Activated naive CD4-positive, alpha-beta T cell treated with anti-CD3 and anti-CD28 coated beads for 36 hours (primary cell): ENCODE results near the gene SLC26A1. TPM values are rescaled to one million over a fixed set of nuclear protein-coding genes. Genes with fewer than 3 reads are reported as not detected.

ENCODE experiments used
- CTCF ChIA-PET: fragments of 350-600 bp; sonication (Branson Sonifier 250); formaldehyde crosslinking; loops from one replicate; lab custom pipeline; 2021; ENCODE audit warnings: antibody characterized with exemption; lab: Charles Lee
- DNase-seq: peaks from one replicate; pipeline ENCODE4 v3.0.0-alpha.2; 2020
- H3K27ac Mint-ChIP-seq: one replicate; pipeline ENCODE4 v1.8.0; 2021; ENCODE audit warnings: mild to moderate bottlenecking, mixed read lengths
- H3K27me3 Mint-ChIP-seq: one replicate; pipeline ENCODE4 v1.8.0; 2021; ENCODE audit warnings: low read depth, mixed read lengths
- H3K36me3 Mint-ChIP-seq: one replicate; pipeline ENCODE4 v1.8.0; 2021; ENCODE audit warnings: low read depth, mixed read lengths
- H3K4me1 Mint-ChIP-seq: one replicate; pipeline ENCODE4 v1.8.0; 2021; ENCODE audit warnings: low read depth, mixed read lengths
- H3K4me3 Mint-ChIP-seq: one replicate; pipeline ENCODE4 v1.8.0; 2021; ENCODE audit warnings: mild to moderate bottlenecking, moderate library complexity, mixed read lengths
- H3K9me3 Mint-ChIP-seq: one replicate; pipeline ENCODE4 v1.8.0; 2021; ENCODE audit warnings: mixed read lengths
- intact Hi-C: fragments of 100-400 bp; cut with micrococcal nuclease; formaldehyde crosslinking; loops from one replicate; pipeline ENCODE4 v1.15.1; 2023
- total RNA-seq, 2 experiments: library from RNA; stranded (reverse); gene quantifications; one replicate each; pipeline ENCODE4 v1.2.3, GENCODE V29; 2021

The SLC26A1 gene
- total RNA-seq, 2 experiments from 2014 or later = not detected

DNA sequence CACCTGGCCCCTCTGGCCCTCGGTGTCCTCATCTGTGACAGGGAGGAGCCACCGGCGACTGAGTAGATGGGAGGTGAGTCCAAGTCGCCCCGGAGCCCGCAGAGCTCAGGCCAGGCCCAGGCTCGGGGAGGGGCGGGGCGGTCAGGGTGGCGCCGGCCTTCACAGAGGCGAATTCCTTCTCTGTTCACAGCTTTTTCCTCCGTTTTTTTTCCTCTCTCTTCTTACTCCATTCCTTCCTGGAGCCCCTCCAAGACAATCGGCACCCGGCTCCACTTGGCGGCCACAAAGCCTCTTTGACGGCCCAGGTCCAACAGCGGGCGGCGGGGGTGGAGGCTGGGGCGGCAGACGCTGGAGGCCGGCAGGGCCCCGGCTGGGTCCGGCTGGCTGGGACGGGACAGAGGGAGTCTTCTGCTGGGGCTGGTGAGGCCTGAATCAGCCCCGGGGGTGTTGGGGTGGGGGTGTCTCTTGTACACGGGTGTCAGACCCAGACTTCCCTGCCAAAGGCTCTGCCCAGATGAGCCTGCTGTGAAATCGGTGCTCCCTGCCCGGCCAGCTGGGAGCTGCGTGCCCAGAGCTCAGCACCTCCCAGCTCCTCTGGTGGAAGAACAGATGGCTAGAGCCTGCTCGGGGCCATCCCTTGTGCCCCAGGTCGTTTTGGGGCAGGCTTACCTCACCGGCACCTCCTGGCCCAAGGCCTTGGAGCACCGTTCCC, 40.8 kb upstream of the SLC26A1 start:
- Mint-ChIP-seq H3K4me3 (no peak overlapping the region), H3K27me3 (no peaks in the 10 kb centered on the region), H3K36me3 (no peaks in the 10 kb centered on the region), H3K9me3 (no peaks in the 10 kb centered on the region), H3K4me1 (no peaks in the 10 kb centered on the region), H3K27ac (no peak overlapping the region)
- intact Hi-C loops = no loop called here
- CTCF ChIA-PET = no interaction called here
- DNase-seq = no peak

DNA sequence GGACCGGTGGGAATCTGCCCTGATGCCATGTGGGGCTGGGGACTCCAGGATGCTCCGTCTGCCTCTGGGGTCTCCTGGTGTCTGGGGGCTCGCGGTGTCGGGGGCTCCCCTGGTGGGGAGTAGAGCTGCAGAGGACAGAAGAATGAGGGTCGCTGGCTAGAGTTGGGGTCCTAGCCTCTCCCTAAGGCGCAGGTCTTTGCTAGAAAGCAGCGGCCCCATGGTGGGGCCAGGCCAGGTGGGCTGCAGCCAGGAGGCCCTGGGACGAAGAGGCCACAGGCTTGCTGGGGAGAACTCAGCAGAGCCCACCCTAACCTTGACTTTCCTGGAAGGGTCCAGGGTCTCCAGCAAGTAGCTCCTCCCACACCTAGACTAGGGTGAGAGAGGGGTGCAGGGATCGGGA, 39.7 kb upstream of the SLC26A1 start:
- H3K36me3 Mint-ChIP-seq = no peaks in the 10 kb centered on the region
- intact Hi-C loops = no loop called here
- no peaks in the 10 kb centered on the region for H3K4me1 Mint-ChIP-seq
- CTCF ChIA-PET = no interaction called here
- no peaks in the 10 kb centered on the region for H3K9me3 Mint-ChIP-seq
- no peak for DNase-seq
- H3K27me3 Mint-ChIP-seq = no peaks in the 10 kb centered on the region
- H3K27ac Mint-ChIP-seq = no peak overlapping the region
- no peak overlapping the region for H3K4me3 Mint-ChIP-seq

DNA sequence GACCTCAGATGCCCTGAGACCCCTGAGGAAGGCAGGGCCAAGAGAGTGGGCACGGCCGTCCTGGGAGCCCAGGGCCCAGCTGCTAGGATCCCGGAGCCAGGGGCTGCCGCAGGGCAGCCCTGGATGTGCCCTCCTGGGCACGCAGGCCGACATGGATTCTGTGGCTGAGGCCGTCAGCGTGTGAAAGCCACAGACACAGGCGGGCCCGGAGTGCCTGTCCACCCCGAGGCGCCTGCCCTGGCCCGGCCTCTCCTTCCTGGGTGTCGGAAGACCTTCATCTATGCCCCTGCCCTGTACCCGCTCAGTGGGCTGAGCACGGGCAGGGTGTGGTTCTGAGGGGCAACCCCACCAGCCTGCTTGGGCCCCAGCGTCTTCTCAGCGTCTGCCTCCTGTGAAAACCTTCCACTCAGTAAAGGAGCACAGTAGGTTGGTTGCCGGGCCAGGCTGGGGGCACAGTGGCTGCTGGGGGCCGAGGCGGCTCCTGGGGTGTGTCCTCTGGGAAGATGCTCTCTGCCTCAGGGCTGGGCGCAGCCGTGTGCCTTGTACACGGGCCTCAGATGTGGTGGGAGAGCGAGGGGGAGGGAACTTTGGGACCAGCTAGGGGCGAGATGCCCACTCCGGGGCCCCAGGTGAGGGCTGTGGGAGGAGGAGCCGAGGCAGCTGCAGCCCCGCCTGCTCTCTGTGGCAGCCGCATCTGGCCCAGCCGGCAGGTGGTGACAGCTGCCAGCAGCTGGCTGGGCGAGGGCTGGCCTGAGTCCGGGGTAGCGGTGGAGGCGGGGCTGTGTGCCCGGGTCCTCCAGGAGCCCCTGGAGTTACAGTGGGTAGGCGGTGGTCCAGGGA, 39.0 kb upstream of the SLC26A1 start:
- H3K9me3 Mint-ChIP-seq = no peaks in the 10 kb centered on the region
- H3K4me1 Mint-ChIP-seq = no peaks in the 10 kb centered on the region
- CTCF ChIA-PET = no interaction called here
- no peaks in the 10 kb centered on the region for H3K36me3 Mint-ChIP-seq
- no peak overlapping the region for H3K27ac Mint-ChIP-seq
- H3K4me3 Mint-ChIP-seq = no peak overlapping the region
- H3K27me3 Mint-ChIP-seq = no peaks in the 10 kb centered on the region
- intact Hi-C loops = no loop called here
- DNase-seq = no peak

DNA sequence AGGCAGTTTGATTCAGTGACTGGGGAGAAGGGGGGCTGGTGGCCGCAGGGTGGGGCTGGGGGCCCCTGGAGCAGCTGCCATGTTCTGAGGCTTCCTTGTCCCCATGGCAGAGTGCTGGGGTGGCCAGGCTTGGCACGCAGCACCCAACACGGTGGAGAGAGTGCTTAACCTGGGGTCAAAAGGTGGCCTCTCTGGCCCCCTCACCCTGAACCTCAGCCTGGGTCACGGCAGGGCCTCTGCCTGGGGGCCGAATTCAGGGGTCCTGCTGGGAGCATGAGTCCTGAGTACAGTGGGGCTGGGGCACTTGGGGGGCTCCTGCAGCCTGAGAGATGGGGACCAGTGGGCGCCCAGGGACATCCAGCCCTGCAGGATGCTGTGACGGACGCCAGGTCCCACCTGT, 38.1 kb upstream of the SLC26A1 start:
- Mint-ChIP-seq H3K27ac (no peak overlapping the region), H3K9me3 (no peaks in the 10 kb centered on the region), H3K4me3 (no peak overlapping the region), H3K4me1 (no peaks in the 10 kb centered on the region), H3K27me3 (no peaks in the 10 kb centered on the region), H3K36me3 (no peaks in the 10 kb centered on the region)
- intact Hi-C loops = no loop called here
- DNase-seq = no peak
- CTCF ChIA-PET = no interaction called here

DNA sequence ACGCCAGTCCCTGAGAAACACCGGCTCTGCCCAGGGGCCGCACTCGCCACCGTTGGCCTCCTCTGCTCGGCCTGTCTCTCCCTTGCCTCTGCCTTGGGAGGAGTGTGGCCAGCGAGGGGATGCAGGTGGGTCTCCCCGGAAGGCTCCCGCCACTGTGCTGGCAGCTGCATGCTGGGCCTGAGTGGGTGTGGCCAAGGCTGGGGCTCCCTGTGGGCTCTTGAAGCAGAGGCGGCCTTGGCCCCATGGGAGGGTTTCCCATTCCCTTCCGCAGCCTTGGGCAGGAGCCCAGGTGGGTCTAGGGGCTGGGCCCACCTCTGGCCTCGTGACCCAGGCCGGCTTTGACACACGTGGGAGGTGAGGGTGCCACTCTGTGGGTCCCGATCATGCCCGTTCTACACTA, 37.4 kb upstream of the SLC26A1 start:
- CTCF ChIA-PET = no interaction called here
- H3K36me3 Mint-ChIP-seq = peaks cover under 1% of the 10 kb centered on the region
- H3K9me3 Mint-ChIP-seq = no peaks in the 10 kb centered on the region
- H3K4me1 Mint-ChIP-seq = peaks cover 4% of the 10 kb centered on the region
- DNase-seq = no peak
- no peaks in the 10 kb centered on the region for H3K27me3 Mint-ChIP-seq
- intact Hi-C loops = no loop called here
- H3K27ac Mint-ChIP-seq = no peak overlapping the region
- H3K4me3 Mint-ChIP-seq = no peak overlapping the region

DNA sequence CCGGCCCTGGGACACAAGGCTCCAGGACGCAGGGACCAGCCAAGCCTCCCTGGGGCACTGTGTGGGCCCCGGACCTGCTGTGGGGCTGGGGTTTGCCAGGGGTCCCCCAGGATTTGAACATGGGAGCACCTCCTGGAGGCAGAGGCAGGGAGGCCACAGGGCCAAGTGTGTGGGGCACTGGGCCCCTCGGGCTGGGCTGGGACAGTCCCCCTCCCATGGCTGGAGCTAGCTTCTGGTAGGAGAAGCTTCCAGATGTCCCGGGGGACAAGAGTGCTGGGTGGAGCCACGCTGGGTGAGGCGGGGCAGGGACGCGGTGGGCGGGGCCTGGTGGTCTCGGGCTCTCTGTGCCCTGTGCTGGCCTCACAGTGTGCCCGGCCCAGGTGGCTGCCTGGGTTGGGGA, 36.8 kb upstream of the SLC26A1 start:
- Mint-ChIP-seq H3K4me3 (no peak overlapping the region), H3K27me3 (no peaks in the 10 kb centered on the region), H3K9me3 (no peaks in the 10 kb centered on the region), H3K36me3 (peaks cover 5% of the 10 kb centered on the region), H3K4me1 (peaks cover 4% of the 10 kb centered on the region), H3K27ac (no peak overlapping the region)
- CTCF ChIA-PET = no interaction called here
- DNase-seq = no peak
- intact Hi-C loops = no loop called here

DNA sequence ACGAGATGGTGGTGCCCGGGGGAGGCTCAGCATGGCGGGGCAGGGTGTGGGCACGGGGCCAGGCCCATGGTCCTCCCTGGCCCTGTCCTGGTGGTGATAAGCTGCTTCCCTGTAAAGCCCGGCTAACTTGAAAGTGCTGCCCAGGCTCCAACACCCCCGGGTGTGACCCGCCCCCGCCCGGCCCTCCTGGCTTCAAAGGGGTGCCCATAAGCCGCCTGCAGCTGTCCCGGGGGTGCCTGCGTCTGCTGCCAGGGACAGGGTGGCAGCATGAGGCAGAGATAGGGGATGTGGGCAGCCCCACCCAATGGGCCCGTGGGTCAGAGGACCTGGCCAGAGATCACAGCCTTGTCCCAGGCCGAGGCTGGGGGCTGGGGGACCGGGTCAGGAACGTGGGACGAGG, 36.3 kb upstream of the SLC26A1 start:
- no peak for DNase-seq
- Mint-ChIP-seq H3K4me3 (no peak overlapping the region), H3K27ac (no peak overlapping the region), H3K9me3 (no peaks in the 10 kb centered on the region), H3K4me1 (peaks cover 4% of the 10 kb centered on the region), H3K36me3 (peaks cover 5% of the 10 kb centered on the region), H3K27me3 (no peaks in the 10 kb centered on the region)
- CTCF ChIA-PET = no interaction called here
- intact Hi-C loops = no loop called here

DNA sequence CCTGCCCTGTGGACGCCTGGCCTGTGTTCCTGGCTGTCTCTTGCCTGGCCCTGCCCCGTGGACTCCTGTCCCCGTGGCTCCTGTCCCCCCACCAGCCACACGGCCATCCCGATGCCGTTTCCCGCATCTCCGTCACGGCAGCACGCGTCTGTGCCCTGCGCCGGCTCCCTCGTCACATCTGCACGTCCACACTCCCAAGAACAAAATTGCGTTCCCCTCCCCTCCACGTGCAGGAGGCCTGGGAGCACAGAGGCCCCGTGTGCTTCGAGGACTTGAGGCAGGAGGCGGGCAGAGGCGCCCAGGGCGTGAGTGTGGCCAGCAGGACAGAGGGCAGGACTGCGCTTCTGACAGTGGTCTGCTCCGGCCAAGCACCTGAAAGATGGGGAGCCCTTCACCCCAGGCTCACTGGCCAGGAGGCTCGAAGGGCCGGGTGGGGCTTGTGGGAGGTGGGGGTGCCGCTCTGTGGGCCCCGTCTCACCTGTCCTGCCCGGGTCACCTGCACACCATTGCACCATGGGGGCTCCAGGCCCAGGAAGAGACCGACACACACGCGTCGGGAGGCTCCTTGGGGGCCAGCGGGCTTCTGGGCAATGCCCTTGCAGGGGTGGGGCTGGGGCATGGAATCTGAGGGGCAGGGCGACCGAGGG, 35.5 kb upstream of the SLC26A1 start:
- H3K27ac Mint-ChIP-seq = no peak overlapping the region
- H3K36me3 Mint-ChIP-seq = peaks cover 5% of the 10 kb centered on the region
- no peaks in the 10 kb centered on the region for H3K9me3 Mint-ChIP-seq
- CTCF ChIA-PET = no interaction called here
- no peaks in the 10 kb centered on the region for H3K27me3 Mint-ChIP-seq
- intact Hi-C loops = no loop called here
- H3K4me3 Mint-ChIP-seq = no peak overlapping the region
- DNase-seq = no peak
- peaks cover 4% of the 10 kb centered on the region for H3K4me1 Mint-ChIP-seq

DNA sequence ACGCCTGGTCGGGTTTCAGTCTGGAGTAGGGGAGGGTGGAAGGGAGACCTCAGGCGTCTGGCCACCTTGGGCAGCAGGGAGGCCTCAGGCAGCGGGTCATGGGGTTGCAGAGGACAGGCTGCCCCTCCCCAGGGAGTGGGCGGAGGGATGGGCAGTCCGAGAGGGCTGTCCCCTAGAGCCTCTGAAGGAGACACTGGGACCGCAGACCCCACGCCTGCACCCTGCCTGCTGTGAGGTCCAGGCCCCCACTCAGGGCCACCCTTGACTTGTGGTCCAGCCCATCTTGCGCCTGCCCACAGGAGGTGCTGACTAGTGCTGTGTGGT, 34.7 kb upstream of the SLC26A1 start:
- Mint-ChIP-seq H3K4me1 (peaks cover 4% of the 10 kb centered on the region), H3K4me3 (no peak overlapping the region), H3K27me3 (no peaks in the 10 kb centered on the region), H3K9me3 (no peaks in the 10 kb centered on the region), H3K27ac (no peak overlapping the region), H3K36me3 (peaks cover 5% of the 10 kb centered on the region)
- intact Hi-C loops = no loop called here
- CTCF ChIA-PET = no interaction called here
- DNase-seq = no peak

DNA sequence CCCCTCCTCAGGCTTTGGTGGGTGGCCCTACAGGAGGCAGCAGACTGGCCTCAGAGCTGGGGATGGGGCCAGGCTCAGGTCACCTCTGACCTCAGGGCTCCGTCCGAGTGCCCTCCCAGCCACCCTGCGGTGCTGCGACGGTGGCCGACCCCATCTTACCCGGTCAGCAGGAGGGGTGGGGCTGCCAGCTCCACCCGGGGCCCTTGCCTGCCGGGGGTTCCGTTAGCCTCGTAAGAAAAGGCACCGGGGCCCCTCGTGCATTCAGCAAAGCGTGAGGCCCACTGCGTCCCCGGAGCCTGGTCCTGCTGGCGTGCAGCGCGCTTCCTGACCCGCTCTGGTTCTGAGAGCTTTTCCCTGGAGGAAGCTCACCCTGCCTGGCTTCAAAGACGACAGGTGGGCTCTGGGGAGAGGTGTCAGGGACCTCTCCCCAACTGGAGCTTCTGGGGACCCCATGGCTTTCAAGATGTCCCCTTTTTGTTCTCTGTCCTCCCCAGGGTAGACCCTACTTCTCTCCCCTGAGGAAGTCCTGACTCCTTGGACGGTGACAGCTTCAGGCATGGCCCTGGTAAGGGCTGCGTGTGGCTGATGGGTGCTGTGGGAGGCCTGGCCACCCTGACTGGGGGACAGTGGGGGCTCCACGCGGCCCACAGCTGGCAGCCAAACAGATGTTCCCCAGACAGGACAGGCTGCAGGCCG, 34.2 kb upstream of the SLC26A1 start:
- H3K4me1 Mint-ChIP-seq = peaks cover 4% of the 10 kb centered on the region
- no peak overlapping the region for H3K27ac Mint-ChIP-seq
- H3K4me3 Mint-ChIP-seq = no peak overlapping the region
- CTCF ChIA-PET = no interaction called here
- H3K27me3 Mint-ChIP-seq = no peaks in the 10 kb centered on the region
- H3K36me3 Mint-ChIP-seq = peaks cover 5% of the 10 kb centered on the region
- intact Hi-C loops = no loop called here
- no peaks in the 10 kb centered on the region for H3K9me3 Mint-ChIP-seq
- no peak for DNase-seq

DNA sequence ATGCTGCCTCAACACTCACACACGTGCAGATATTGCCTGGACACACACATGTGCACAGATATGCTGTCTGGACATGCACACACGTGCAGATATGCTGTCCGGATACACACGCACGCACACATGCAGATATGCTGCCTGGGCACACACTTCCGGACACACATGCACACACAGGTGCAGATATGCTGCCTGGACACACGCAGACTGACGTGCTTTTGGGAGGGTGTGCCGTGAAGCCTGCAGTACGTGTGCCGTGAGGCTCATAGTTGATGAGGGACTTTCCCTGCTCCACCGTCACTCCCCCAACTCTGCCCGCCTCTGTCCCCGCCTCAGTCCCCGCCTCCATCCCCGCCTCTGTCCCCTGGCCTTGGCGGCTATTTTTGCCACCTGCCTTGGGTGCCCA, 32.9 kb upstream of the SLC26A1 start:
- Mint-ChIP-seq H3K9me3 (no peaks in the 10 kb centered on the region), H3K36me3 (peaks cover 5% of the 10 kb centered on the region), H3K27me3 (no peaks in the 10 kb centered on the region), H3K4me3 (no peak overlapping the region), H3K27ac (no peak overlapping the region), H3K4me1 (peaks cover 4% of the 10 kb centered on the region)
- intact Hi-C loops = no loop called here
- CTCF ChIA-PET = no interaction called here
- peak; percentile 48 for DNase-seq

DNA sequence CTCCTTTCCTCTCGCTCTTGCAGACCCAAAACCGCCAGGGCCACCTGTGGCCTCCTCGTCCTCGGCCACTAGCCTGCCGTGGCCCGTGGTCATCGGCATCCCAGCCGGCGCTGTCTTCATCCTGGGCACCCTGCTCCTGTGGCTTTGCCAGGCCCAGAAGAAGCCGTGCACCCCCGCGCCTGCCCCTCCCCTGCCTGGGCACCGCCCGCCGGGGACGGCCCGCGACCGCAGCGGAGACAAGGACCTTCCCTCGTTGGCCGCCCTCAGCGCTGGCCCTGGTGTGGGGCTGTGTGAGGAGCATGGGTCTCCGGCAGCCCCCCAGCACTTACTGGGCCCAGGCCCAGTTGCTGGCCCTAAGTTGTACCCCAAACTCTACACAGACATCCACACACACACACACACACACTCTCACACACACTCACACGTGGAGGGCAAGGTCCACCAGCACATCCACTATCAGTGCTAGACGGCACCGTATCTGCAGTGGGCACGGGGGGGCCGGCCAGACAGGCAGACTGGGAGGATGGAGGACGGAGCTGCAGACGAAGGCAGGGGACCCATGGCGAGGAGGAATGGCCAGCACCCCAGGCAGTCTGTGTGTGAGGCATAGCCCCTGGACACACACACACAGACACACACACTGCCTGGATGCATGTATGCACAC, 31.8 kb upstream of the SLC26A1 start:
- peaks cover 5% of the 10 kb centered on the region for H3K36me3 Mint-ChIP-seq
- intact Hi-C loops = no loop called here
- peaks cover 6% of the 10 kb centered on the region for H3K4me1 Mint-ChIP-seq
- no peaks in the 10 kb centered on the region for H3K27me3 Mint-ChIP-seq
- CTCF ChIA-PET = no interaction called here
- H3K4me3 Mint-ChIP-seq = no peak overlapping the region
- DNase-seq = no peak
- no peak overlapping the region for H3K27ac Mint-ChIP-seq
- no peaks in the 10 kb centered on the region for H3K9me3 Mint-ChIP-seq
